AG10803 (cell line): Measurements from ENCODE around the gene TMEM121B.

Source experiments
- DNase-seq: peaks from one replicate; pipeline ENCODE4 v3.0.0; 2010; ENCODE audit warnings: low read depth
- H3K4me3 ChIP-seq: 2 replicates; pipeline ENCODE4 v1.5.1; 2011; ENCODE audit warnings: mild to moderate bottlenecking, low read length, control low read depth
- TF ChIP-seq, protein P1 (sequence below): conservative IDR thresholded peaks from 2 replicates; pipeline ENCODE4 v1.5.1; 2011; ENCODE audit warnings: mild to moderate bottlenecking, low read length, control low read depth, inconsistent platforms

Gene TMEM121B

DNA sequence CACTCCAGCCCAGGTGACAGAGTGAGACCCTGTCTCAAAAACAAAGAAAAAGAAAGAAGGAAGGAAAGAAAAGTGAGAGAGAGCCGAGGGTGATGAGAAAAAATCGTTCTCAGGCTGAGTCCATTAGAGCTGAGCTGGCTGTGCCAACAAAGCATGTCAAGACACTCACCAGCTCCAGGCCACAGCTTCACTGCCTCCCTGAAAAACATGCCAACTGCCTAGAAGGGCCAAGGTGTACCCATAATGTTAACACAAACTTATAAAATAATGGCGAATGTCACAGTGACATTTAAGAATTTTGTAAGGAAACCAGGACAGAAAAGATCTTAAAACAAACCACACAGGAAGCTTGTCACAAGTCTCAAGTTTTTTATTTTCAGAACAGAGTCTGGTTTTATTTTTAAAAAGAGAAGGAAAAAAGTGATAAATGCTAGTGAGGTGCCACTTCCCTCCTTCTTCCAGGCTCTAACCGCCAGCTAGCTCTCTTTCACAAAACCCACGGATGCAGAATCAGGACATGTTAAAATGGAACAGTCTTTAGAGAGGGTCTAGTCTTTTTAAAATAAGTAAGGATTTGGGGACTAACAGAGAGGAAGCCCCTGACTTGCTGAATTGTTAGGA, 5.1 kb downstream of the TMEM121B start:
- no peak overlapping the region for H3K4me3 ChIP-seq
- TF ChIP-seq, protein P1, sequence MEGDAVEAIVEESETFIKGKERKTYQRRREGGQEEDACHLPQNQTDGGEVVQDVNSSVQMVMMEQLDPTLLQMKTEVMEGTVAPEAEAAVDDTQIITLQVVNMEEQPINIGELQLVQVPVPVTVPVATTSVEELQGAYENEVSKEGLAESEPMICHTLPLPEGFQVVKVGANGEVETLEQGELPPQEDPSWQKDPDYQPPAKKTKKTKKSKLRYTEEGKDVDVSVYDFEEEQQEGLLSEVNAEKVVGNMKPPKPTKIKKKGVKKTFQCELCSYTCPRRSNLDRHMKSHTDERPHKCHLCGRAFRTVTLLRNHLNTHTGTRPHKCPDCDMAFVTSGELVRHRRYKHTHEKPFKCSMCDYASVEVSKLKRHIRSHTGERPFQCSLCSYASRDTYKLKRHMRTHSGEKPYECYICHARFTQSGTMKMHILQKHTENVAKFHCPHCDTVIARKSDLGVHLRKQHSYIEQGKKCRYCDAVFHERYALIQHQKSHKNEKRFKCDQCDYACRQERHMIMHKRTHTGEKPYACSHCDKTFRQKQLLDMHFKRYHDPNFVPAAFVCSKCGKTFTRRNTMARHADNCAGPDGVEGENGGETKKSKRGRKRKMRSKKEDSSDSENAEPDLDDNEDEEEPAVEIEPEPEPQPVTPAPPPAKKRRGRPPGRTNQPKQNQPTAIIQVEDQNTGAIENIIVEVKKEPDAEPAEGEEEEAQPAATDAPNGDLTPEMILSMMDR, result no peak
- DNase-seq, result no peak

DNA sequence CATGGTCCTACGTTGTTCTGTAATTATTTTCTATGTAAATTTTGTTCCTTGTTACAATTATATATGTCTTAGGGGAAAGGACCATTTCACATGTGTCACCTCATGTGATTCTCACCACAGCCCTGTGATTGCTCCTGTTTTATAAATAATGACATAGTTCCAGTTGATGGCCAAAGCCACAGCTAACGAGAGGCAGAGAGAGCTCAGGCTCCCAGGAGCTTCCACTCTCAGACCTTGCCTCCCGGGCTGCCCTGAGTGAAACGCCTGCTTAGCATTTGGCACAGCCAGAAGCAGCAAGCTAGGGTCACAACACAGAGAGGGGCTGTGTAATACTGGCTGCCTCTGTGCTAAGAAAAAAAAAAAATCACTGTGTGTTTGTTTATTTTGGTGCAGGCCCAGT, 5.9 kb downstream of the TMEM121B start:
- DNase-seq, result no peak
- TF ChIP-seq, protein P1, result no peak
- no peak overlapping the region for H3K4me3 ChIP-seq

DNA sequence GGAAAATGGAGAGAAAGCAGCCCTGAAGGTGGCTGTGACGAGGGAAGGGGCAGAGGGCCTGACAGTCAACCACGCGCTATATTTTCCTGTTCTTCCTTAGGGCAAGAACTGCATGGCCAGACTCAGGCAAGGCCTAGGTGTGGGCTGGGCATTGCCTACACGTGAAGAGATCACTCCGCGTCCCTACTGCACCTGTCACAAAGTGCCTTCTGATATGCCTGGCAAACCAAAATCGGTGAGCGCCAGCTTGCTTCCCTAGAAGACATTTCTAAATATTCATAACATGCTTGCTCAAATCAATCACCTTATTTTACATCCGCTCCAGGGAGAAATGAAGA, 6.3 kb downstream of the TMEM121B start:
- TF ChIP-seq, protein P1, result no peak
- H3K4me3 ChIP-seq, result no peak overlapping the region
- no peak for DNase-seq

DNA sequence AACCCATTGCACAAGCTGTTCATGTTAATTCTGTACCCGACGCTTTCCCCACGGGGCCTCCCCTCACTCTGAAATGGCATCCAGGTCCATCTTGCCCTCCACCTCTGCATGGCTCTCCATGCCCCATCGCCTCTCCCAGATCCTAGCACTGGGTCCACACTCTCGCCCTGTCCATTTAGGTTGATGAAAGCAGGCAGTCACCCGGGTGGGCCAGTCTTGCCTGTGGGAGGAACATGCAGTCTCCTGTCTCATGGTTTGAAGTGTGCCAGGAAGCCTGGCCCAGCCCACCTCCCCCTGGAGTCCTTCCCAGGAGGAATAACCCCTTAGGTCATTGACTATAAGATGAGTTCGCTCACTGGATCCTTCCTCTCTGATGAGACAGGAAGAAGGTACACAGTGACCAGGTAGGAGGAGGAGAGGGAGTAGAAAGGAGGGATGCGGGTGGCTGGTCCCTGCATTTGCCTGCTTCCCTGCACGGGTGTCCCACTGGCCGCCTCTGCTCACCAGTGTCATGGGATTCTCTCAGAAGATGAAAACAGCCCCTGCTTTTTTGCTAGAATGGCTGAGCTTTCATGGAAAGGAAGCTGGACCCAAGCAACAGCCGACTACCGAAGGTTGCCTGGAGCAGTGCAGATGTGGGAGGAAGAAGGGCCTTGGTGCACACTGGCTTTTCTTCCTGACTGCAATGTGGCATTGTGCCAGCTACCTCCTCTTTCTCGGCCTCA, 6.8 kb downstream of the TMEM121B start:
- DNase-seq, result no peak
- no peak overlapping the region for H3K4me3 ChIP-seq
- TF ChIP-seq, protein P1, result no peak

DNA sequence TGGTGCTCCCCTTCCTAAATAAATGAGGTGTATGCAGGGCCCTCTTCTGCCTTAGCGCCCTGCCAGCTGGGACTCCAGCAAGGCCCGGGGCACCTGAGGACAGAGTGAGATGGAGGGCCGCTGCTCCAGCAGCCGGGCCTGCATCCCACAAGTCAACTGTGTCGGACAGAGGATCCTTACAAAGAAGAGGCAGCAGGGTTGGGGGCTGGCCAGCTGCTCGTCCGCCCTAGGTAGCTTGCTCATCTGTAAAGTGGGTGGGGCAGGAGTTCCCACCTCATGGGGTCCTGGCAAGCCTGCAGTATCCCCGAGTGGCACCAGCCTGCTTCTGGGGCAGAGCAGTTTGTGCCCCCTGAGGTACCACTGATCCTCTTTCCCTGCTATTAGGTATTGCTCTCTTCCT, 7.6 kb downstream of the TMEM121B start:
- TF ChIP-seq, protein P1, result no peak
- H3K4me3 ChIP-seq, result no peak overlapping the region
- no peak for DNase-seq

DNA sequence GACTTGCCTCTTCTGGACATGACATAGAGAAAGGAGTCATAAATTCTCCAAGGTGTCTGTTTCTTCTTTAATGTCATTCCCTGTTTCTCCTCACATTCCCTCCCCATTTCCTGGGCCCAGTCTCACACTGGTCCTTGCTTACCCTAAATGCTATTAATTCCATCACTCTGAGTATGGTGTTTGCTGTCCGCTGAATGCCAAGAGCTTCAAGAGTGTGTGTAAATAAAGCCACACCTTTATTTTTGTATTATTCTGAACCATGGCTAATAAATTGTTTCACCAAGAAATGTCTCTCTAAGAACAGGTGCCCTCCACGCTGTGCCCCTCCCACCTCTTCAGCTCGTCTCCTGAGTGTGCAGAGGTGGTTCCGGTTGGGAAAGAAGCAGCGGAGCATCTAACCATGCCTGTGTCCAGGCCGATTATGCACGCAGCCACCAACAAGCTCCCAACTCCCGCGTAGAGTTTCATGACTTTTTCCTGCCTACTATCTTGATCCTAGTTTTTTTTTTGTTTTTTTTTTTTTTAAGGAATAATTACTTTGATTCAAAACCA, 8.6 kb downstream of the TMEM121B start:
- no peak overlapping the region for H3K4me3 ChIP-seq
- TF ChIP-seq, protein P1, result no peak
- no peak for DNase-seq

DNA sequence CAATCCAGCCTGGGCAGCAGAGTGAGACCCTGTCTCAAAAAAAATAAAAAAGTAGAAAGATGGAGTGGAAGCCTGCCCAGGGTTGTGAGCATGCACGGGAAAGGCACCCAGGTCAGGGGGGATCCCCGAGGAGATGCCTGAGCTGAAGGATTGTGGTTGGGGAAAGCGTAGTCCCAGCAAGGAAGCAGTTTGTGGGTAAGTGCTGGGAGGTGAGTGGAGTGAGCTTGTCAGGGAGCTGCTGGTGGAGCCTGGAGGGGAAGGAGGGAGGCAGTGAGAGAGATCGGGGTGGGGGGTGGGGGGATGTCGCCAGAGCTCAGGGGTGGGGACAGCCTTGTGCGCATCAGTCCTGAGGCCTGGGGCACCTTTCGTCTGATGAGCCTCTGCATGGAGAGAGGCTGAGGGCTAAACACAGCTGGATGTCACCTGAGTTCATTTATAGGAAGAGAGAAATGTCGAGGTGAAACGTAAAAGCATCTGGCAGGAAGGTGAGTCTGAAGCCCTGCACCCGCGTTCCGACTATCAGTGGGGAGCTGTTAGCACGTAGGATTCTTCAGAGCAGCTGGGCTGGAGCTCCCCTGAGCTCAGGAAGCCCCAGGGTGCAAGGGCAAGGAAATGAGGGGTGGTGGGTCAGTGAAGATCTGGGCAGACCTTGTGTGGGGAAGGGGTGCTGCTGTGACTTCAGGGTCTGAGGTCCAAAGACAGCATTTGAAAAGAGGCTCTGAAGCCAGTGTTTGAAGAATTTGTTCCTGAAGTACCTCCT, 10.2 kb downstream of the TMEM121B start:
- TF ChIP-seq, protein P1, result no peak
- H3K4me3 ChIP-seq, result no peak overlapping the region
- DNase-seq, result no peak
